ENCODE measurements around the gene CXCR1. TPM values are rescaled to one million over a fixed set of nuclear protein-coding genes. Genes with fewer than 3 reads are reported as not detected.
"Not testable (repeated sequence)": the region's sequence is repeated elsewhere in the genome, so short reads cannot be mapped to it uniquely, and the experiment has no call there.

The CXCR1 gene
- total RNA-seq, 2 experiments from 2014 or later = 0.08 TPM; not detected in 1

DNA sequence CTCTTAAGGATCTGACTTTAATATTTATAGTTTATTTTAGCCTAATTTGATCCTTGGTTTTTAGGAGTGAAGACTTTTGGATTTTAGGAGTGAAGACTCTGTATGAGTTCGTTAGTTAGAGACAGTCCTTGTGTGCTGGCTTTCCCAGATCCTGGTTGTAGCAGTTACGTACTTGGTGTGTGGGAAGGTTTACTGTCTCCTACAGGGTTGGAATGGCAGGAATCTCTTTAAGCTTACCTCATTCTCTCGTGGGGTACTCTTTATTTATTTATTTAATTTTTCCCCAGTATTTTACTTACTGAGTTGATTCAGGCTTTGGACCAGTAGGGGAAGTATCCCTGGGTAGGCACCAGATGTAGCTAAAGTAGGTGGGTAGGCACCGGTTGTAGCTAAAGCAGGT is 42.8 kb downstream of the CXCR1 start:
- Histone ChIP-seq H3K27ac (ENCODE audit: low read depth in 1 of 2, low read length in 2 of 2) (no peak overlapping the region), H3K9me3 (ENCODE audit: control insufficient read depth in 1 of 2, insufficient read depth in 1 of 2, low read length in 2 of 2) (peaks cover 0 to 15% of the 10 kb centered on the region in 2 experiments), H3K36me3 (ENCODE audit: insufficient read depth, low read length) (no peaks in the 10 kb centered on the region), H3K4me1 (ENCODE audit: insufficient read depth, low read length) (peaks cover 2% of the 10 kb centered on the region), H3K4me3 (ENCODE audit: low read length) (no peak overlapping the region), H3K27me3 (ENCODE audit: control insufficient read depth in 1 of 2, insufficient read depth in 2 of 2, low read length in 2 of 2) (peaks cover 5 to 6% of the 10 kb centered on the region in 2 experiments)
- Mint-ChIP-seq H3K9me3 (peaks cover 12% of the 10 kb centered on the region), H3K27me3 (peaks cover 44% of the 10 kb centered on the region), H3K27ac (no peak overlapping the region), H3K4me1 (ENCODE audit: low read depth) (peaks cover 6% of the 10 kb centered on the region), H3K4me3 (no peak overlapping the region), H3K36me3 (ENCODE audit: low read depth) (no peaks in the 10 kb centered on the region)
- intact Hi-C loops (cut with DNase I, micrococcal nuclease) = no loop called here
- TF ChIP-seq CTCF (IDR thresholded peaks at IDR 0.05) = no peak
- DNase-seq (no peak), ATAC-seq (ENCODE audit: poor library complexity) (no peak)
- ChIA-PET CTCF (interaction anchor here (1.1 kb wide), 1 partner anchor 55 kb away, joined by 4 read pairs; the partner anchor contains the start of gene RUFY4), POLR2A (no interaction called here)

- H3K4me3 Mint-ChIP-seq; DNase-seq; H3K4me1 ChIP-seq (ENCODE audit: insufficient read depth, low read length); H3K4me3 ChIP-seq (ENCODE audit: low read length); H3K27ac ChIP-seq (ENCODE audit: low read depth in 1 of 2, low read length in 2 of 2); intact Hi-C loops (cut with DNase I, micrococcal nuclease); H3K36me3 ChIP-seq (ENCODE audit: insufficient read depth, low read length); POLR2A ChIA-PET; H3K4me1 Mint-ChIP-seq (ENCODE audit: low read depth); H3K27ac Mint-ChIP-seq; H3K27me3 ChIP-seq (ENCODE audit: control insufficient read depth in 1 of 2, insufficient read depth in 2 of 2, low read length in 2 of 2); H3K36me3 Mint-ChIP-seq (ENCODE audit: low read depth); ATAC-seq (ENCODE audit: poor library complexity); CTCF ChIA-PET: not testable (repeated sequence)
- Mint-ChIP-seq H3K9me3 (peaks cover 15% of the 10 kb centered on the region), H3K27me3 (peaks cover 32% of the 10 kb centered on the region)
- peaks cover 4 to 15% of the 10 kb centered on the region in 2 experiments for H3K9me3 ChIP-seq (ENCODE audit: control insufficient read depth in 1 of 2, insufficient read depth in 1 of 2, low read length in 2 of 2)
These were observed 44.5 kb downstream of the CXCR1 start for GRCh38 chr2:218122286-218122685.

DNA sequence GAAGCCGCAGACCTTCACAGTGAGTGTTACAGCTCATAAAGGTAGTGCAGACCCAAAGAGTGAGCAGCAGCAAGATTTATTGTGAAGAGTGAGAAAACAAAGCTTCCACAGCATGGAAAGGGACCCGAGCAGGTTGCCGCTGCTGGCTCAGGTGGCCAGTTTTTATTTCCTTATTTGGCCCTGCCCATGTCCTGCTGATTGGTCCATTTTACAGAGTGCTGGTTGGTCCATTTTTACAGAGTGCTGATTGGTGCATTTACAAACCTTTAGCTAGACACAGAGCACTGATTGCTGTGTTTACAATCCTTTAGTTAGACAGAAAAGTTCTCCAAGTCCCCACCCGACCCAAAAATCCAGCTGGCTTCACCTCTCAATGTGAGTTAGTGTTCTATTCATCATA is 45.0 kb downstream of the CXCR1 start:
- H3K27ac Mint-ChIP-seq; H3K4me1 ChIP-seq (ENCODE audit: insufficient read depth, low read length); H3K4me3 ChIP-seq (ENCODE audit: low read length); H3K27me3 ChIP-seq (ENCODE audit: control insufficient read depth in 1 of 2, insufficient read depth in 2 of 2, low read length in 2 of 2); H3K36me3 Mint-ChIP-seq (ENCODE audit: low read depth); CTCF ChIA-PET; H3K4me1 Mint-ChIP-seq (ENCODE audit: low read depth); DNase-seq; H3K36me3 ChIP-seq (ENCODE audit: insufficient read depth, low read length); intact Hi-C loops (cut with DNase I, micrococcal nuclease); H3K4me3 Mint-ChIP-seq; H3K27ac ChIP-seq (ENCODE audit: low read depth in 1 of 2, low read length in 2 of 2); POLR2A ChIA-PET; ATAC-seq (ENCODE audit: poor library complexity): not testable (repeated sequence)
- peaks cover 15% of the 10 kb centered on the region for H3K9me3 Mint-ChIP-seq
- H3K27me3 Mint-ChIP-seq = peaks cover 32% of the 10 kb centered on the region
- H3K9me3 ChIP-seq (ENCODE audit: control insufficient read depth in 1 of 2, insufficient read depth in 1 of 2, low read length in 2 of 2) = peaks cover 6 to 15% of the 10 kb centered on the region in 2 experiments

Other genes starting within 250 kb of the CXCR1 start
- gene TNS1, start 164.0 kb downstream of the CXCR1 start, total RNA-seq = under 1 TPM; 0.25 to 0.34 TPM
- under 1 TPM; 0.78 to 0.85 TPM for gene RUFY4, start 97.7 kb downstream of the CXCR1 start, total RNA-seq
- not detected for gene CXCR2, start 40.9 kb downstream of the CXCR1 start, total RNA-seq
- gene ARPC2, start 50.2 kb upstream of the CXCR1 start, total RNA-seq = 100 to 1,000 TPM; 448 to 452 TPM
- 1 to 10 TPM; 1.6 to 1.8 TPM for gene GPBAR1, start 94.1 kb upstream of the CXCR1 start, total RNA-seq
- gene AAMP, start 103.2 kb upstream of the CXCR1 start, total RNA-seq = 10 to 100 TPM; 40.2 to 42.5 TPM
- 10 to 100 TPM in 1 of 2 experiments, 1 to 10 TPM in 1; 9.2 to 10.6 TPM for gene PNKD, start 103.6 kb upstream of the CXCR1 start, total RNA-seq
- gene TMBIM1, start 125.5 kb upstream of the CXCR1 start, total RNA-seq = 100 to 1,000 TPM in 1 of 2 experiments, 10 to 100 TPM in 1; 99.2 to 102 TPM
- not detected for gene CATIP, start 189.9 kb upstream of the CXCR1 start, total RNA-seq
- 1 to 10 TPM; 4.9 to 6.3 TPM for gene SLC11A1, start 215.3 kb upstream of the CXCR1 start, total RNA-seq
- gene CTDSP1, start 232.9 kb upstream of the CXCR1 start, total RNA-seq = 10 to 100 TPM; 70.5 to 76.8 TPM

All from CD4-positive, alpha-beta T cell (primary cell).